ENCODE results near the gene MPI. TPM values are rescaled to one million over a fixed set of nuclear protein-coding genes. Genes with fewer than 3 reads are reported as not detected.
"Not testable (repeated sequence)": the region's sequence is repeated elsewhere in the genome, so short reads cannot be mapped to it uniquely, and the experiment has no call there.

The MPI gene
- total RNA-seq, 1 experiment from 2014 or later = 48.5 TPM

DNA sequence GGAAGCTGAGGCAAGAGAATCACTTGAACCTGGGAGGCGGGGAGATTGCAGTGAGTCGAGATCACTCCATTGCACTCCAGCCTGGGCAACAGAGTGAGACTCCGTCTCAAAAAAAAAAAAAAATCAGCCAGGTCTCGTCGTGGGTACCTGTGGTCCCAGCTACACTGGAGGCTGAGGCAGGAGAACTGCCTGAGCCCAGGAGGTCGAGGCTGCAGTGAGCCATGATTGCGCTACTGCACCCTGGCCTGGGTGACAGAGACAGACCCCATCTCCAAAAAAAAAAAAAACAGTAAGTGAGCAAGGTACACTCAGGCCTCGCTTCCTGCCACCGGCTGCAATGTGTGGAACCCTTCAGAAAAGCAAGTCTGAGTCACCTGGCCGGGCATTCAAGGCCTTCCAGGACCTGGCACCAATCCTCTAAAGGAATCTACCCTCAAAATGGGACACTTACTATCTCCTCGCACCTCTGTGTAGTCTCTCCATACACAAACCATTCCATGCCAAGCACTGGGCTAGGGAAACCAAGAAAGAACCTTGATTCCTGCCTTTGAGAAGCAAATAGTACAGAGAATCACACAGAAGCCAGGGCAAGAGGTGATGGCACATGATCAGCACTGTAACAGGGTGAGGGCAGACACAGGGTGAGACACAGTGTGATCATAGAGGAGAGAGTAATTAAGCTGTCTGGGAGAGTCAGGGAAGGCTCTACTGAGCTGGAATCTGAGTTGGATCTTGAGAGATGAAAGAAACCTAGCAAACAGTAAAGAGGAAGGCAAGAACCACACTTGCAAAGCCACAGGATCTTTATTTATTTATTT lies 26.4 kb upstream of the MPI start:
- DNase-seq (ENCODE audit: low spot score) = peak; percentile 60

- no peak for DNase-seq (ENCODE audit: low spot score)
These were observed 25.5 kb upstream of the MPI start for GRCh38 chr15:74864296-74864695.

DNA sequence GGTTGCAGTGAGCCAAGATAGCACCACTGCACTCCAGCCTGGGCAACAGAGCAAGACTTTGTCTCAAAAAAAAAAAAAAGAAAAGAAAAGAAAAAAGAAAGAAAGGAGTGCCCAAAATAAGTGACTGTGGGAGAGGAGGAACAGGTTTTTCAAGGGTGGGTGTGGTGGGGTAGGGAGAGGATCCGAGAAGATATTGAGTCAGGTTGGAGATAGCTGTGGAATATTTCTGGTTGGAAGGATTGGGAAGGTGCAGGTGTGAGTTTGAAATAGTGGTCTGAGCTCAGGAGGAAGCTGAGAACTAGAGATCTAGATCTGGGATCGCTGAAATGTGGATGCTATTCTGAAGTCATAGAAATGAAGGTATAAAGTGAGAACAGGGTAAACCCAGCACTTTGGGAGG lies 24.5 kb upstream of the MPI start:
- DNase-seq (ENCODE audit: low spot score) = no peak

DNA sequence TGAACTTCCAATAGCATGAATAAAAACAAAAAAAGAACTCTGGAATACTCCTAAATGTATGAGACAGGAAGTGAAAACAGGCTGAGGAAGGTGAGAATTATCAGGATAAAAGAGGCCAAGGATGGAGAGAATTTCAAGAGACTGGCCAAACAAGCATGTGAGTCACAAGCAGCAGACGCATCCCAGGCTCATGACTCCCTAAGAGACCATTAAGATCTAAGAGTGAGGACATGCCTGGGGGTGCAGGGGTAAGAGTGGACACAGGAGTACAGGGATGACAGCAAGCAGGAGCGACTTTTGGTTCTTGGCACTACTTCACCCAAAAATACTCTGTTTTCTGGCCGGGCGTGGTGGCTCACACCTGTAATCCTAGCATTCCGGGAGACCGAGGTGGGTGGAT lies 23.8 kb upstream of the MPI start:
- peak; percentile 64 for DNase-seq (ENCODE audit: low spot score)

DNA sequence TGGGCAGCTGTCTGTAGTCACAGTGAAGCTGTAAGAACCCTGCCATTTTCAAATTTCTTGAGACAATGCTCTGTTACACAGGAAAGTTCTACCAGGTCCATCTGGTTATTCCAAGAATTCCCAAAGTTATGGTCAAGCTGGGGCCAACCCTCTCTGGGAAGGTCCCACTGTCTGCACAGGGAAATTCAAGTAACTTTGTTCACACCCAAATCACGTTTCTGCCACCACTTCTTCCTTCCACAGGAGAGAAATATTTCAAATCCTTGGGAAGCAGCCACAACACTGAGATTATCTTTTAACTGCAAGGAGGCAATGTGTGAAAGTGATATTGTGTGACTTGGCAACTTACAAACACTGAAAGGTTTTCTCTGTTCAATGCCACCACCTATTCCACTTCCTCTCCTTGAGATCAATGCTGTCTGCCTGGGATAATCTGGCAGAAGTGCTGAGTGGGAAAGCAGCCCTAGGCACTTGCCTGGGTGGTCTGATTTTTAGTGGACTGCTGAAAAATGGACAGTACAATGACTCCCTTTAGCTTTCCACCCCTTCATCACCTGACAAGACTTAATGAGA lies 22.3 kb upstream of the MPI start:
- DNase-seq (ENCODE audit: low spot score) = no peak

DNA sequence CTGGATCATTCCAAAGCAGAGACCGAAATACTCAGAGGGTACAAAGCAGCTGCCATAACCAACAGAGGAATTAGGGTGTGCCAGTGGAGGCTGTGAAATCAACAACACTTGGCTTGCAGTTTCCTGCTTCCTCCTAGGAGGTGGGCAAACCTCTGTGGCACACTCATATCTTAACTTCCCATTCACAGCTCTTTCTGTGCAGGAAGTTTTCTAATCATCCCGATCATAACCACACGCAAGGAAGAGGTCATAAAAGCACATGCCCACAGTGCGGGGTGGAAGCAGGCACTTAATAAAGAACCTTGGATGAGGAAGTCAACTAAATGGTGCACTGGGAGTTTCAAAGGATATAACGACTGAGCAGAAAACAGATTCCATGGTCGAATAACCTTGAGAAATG lies 21.8 kb upstream of the MPI start:
- DNase-seq (ENCODE audit: low spot score) = no peak

DNA sequence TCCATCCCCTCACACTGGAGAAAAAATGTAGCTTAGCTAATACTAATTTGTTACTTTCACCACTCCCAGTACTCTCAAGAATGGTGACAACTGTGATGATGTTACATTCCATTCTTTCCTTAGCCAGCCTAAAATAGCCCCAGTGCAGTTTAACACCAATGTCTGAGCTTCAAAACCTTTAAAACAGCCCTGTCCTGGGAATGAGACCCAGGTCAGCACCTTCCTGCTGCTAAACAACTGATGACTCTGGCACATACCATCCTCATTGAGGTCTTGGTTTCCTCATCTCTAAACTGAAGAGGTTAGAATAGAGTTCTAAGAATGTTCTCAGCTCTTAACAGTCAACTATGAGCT lies 20.5 kb upstream of the MPI start:
- DNase-seq (ENCODE audit: low spot score) = no peak

DNA sequence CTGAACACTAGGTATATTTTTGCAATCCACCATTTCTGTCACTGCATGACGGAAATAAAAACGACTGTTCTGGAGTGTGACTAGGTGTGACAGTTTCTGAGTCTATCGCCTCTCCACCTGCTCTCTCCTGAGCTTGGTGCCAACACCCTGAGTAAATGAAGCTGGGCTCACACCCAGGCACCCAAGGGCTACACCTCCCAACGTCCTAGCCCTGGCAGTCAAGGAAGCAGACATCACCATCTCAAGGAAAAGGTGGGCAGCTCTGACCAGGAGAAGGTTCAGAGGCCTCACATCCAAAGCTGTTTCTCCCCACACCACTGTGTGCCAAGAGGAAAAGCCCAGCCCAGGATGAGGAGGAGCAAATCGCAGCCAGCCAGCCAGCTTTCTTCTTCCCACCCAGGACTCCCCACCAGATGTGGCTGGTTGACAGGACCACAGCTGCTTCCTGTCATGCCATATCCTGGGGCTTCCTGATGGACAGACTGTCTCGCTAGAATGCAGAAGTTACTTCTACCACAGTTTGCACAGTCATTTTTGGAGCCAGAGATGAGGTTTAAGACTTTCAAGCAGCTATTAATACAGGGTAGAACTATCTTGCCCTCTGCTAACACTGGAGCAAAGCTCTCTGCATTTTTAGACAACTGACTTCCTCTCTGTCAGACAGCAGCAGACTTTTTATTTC lies 20.0 kb upstream of the MPI start:
- no peak for DNase-seq (ENCODE audit: low spot score)

DNA sequence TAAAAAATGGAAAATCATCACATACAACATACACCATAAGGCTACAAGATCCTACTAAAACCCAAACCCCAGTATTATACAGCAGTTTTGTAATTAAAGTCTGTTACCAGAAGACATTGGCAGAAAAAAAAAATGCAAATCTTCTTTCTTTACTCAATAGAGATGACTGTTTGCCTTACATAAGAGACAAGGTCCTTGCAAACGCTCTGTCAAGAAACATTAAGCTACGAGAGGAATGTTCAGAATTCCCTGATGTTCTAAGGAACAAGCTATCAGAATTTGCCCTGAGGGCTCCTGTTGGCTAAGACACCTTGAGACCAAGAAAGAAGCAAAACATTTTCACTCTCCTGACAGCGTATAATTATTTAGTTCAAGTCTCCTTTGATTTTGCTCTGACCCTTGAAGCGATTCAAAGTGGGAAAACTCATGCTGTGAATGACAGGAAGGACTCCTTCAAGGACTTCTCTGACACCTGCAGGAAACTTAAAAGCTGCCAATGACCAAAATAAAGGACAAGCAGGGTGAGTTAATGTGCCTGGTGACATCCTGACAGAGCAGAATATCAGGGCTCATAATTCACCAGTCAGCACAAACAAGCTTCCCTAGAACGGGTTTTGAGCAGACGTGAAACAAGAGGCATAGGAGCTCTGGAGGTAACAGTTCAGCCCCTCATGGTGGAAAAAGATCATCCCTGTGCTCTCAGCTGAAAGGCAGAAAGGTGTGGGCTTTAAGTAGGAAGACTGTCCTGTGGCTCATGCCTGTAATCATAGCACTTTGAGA lies 19.2 kb upstream of the MPI start:
- no peak for DNase-seq (ENCODE audit: low spot score)

- no peak for DNase-seq (ENCODE audit: low spot score)
These were observed 17.2 kb upstream of the MPI start for GRCh38 chr15:74872702-74873035.

GRCh38 chr15:74873036-74873755 lies 16.6 kb upstream of the MPI start, which contains the start of gene SCAMP2:
SCAMP2 (minus strand) TSS chr15:74873365; CDS start chr15:74873255, 110 bp downstream.
- DNase-seq (ENCODE audit: low spot score) = peak; percentile 87

DNA sequence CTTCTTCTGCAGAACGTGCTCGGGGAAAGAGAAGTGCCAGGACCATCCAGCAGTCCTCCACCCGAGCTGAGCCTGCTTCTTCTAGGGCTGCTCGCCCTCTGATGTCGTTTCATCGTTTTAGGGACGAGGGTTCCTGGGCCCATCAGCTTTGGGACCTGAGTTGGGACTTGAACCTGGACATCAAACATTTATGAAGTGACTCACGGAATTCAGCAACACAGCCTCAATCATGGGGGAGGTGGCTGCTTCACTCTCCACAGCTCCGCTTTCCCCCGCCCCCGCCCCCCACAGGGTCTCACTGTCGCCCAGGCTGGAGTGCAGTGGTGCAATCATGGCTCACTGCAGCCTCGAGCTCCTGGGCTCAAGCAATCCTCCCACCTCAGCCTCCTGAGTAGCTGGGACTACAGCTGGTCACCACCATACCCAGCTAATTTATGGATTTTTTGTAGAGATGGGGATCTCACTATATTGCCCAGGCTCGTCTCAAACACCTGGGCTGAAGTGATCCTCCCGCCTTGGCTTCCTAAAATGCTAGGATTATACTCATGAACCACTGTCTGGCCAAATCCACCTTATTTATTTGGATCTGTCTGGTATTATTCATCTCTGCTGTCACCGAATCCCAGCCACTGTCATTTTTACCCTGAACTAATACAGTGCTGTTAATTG lies 16.0 kb upstream of the MPI start:
- no peak for DNase-seq (ENCODE audit: low spot score)

- DNase-seq (ENCODE audit: low spot score) = no peak
These were observed 11.6 kb upstream of the MPI start for GRCh38 chr15:74878273-74878672.

- DNase-seq (ENCODE audit: low spot score) = no peak
These were observed 7.3 kb upstream of the MPI start for GRCh38 chr15:74882528-74882927.

DNA sequence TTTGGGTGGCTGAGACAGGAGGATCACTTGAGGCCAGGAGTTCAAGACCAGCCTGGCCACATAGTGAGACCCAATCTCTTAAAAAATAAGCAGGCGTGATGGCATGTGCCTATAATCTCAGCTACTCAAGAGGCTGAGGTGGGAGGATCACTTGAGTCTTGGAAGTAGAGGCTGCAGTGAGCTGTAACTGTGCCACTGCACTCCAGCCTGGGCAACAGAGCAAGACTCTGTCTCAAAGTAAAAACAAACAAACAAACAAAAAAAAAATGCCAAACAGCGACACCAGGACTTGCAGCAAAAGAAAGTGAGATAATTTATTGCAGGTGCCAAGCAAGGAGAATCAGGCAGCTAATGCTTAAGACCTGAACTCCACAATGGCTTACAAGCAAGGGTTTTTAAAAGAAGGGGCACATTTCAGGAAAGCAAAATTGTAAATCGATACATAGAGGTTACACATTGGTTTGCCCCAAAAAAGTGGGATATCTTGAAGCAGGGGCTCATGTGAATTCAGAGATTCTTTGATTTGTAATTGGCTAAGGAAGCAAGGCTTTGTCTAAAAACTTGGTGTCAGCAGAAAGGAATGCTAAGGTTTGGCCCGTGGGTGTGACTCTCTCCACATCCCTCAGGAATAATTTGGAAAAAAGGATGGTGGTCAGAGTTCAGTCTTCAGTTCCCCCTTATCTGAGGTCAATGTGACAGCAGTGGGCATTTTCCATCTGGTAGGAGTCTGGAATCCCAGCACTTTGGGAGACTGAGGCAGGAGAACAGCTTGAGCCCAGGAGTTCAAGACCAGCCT lies 5.2 kb upstream of the MPI start:
- DNase-seq (ENCODE audit: low spot score) = peak; percentile 38

DNA sequence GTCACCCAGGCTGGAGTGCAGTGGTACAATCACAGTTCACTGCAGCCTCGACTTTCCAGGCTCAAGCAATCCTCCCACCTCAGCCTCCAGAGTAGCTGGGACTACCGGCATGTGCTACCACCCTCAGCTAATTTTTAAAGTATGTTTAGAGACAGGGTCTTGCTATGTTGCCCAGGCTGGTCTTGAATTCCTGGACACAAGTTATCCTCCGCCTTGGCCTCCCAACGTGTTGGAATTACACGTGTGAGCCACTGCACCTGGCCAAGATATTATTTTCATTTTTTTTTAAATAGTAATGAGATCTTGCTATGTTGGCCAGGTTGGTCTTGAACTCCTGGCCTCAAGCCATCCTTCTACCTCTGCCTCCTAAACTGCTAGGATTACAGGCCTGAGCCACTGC lies 4.4 kb upstream of the MPI start:
- no peak for DNase-seq (ENCODE audit: low spot score)

GRCh38 chr15:74887537-74888193 lies 2.2 kb upstream of the MPI start:
- DNase-seq (ENCODE audit: low spot score) = not testable (repeated sequence)

DNA sequence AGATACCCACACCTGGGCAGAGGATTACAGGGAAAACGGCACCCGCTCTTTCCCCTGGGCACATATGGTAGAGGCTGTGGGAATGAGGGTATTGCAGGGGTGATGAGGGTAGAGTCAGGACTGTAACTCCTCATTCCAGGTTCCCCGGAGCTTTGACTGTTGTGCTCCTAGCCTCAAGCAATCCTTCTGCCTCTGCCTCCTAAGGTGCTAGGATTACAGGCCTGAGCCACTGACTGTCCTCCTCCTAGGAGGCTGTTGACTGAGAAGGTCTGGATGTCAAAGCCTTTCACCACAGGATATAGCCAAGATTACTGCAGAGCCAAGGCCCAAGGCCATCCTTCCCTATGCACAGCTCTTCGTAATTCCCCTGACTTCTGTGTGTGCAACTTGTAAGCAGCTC lies 1.1 kb upstream of the MPI start:
- no peak for DNase-seq (ENCODE audit: low spot score)

DNA sequence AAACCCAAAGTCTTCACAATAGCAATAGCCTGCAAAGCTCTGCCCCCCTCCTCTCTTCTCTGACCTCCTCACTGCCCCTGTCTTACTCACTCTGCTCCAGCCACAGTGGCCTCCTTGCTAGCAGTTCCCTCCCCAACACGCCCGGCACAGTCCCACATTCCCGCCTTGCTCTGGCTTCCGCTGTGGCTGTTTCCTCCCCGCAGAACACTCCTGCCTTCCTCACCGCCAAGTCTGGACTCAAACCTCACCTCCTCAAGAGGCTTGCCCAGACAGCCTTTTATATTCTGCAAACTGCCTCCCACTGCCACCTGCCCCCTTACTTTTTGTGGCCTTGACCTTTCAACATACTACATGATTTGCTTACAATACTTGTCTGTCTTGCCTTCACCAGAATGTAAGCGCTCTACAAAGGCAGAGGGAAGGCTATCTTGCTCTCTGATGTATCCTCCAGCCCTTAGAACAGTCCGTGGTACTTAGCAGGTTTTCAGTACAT lies 406 bp upstream of the MPI start:
- no peak for DNase-seq (ENCODE audit: low spot score)

- DNase-seq (ENCODE audit: low spot score) = no peak
These were observed 771 bp downstream of the MPI start for GRCh38 chr15:74890665-74890960.
